Ovary (tissue), 3 donors: ENCODE data around the gene OR10H1.
A peak's percentile ranks its signal among the peaks of the same experiment; 100 is the strongest.

Experiments used
- POLR2A ChIP-seq: fragments of 450-650 bp; IDR thresholded peaks from one replicate; pipeline ENCODE4 v1.6.1; 2017; ENCODE audit warnings: antibody characterized with exemption, mild to moderate bottlenecking, moderate library complexity
- TF ChIP-seq, protein P1 (sequence below), 3 donors: fragments of 450-650 bp in 2 of 3; fragments of 200-600 bp in 1 of 3; IDR thresholded peaks; one replicate each; pipeline versions ENCODE4 v1.5.1 to v1.8.0; 2016 to 2022; ENCODE audit warnings: antibody characterized with exemption in 3 of 3, mild to moderate bottlenecking in 1 of 3
- donor health status: DM: no; HTN: no; CAD: no.

DNA sequence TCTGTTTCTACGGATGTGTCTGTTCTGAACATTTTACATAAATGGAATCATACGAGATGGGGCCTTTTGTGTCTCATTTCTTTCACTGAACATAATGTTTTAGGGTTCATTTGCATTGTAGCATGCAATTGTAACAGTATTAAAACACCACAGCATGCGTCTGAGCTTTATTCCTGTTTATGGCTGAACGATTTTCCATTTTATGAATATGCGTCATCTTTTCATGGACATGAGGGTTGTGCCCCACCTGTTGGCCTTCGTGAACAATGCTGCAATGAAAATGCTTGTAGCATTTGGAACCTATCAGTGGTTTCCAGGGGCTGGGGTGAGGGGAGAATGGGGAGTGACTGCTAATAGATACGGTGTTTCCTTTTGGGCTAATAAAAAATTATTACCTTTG, 5.1 kb downstream of the OR10H1 start:
- TF ChIP-seq, protein P1, sequence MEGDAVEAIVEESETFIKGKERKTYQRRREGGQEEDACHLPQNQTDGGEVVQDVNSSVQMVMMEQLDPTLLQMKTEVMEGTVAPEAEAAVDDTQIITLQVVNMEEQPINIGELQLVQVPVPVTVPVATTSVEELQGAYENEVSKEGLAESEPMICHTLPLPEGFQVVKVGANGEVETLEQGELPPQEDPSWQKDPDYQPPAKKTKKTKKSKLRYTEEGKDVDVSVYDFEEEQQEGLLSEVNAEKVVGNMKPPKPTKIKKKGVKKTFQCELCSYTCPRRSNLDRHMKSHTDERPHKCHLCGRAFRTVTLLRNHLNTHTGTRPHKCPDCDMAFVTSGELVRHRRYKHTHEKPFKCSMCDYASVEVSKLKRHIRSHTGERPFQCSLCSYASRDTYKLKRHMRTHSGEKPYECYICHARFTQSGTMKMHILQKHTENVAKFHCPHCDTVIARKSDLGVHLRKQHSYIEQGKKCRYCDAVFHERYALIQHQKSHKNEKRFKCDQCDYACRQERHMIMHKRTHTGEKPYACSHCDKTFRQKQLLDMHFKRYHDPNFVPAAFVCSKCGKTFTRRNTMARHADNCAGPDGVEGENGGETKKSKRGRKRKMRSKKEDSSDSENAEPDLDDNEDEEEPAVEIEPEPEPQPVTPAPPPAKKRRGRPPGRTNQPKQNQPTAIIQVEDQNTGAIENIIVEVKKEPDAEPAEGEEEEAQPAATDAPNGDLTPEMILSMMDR (IDR thresholded peaks at IDR 0.05): peak in 2 of 3 donors; percentile 25 to 40
- no peak for TF ChIP-seq POLR2A
